Activated CD8-positive, alpha-beta memory T cell treated with anti-CD3 and anti-CD28 coated beads for 48 hours (primary cell): ENCODE measurements around the gene ZNF143.
"Not testable (repeated sequence)": the region's sequence is repeated elsewhere in the genome, so short reads cannot be mapped to it uniquely, and the experiment has no call there.

Experiments
- DNase-seq, 3 experiments: peaks; one replicate each; pipeline ENCODE4 v3.0.0-alpha.2; 2020; ENCODE audit warnings: low read depth in 2 of 3, low spot score in 2 of 3

Gene ZNF143

DNA sequence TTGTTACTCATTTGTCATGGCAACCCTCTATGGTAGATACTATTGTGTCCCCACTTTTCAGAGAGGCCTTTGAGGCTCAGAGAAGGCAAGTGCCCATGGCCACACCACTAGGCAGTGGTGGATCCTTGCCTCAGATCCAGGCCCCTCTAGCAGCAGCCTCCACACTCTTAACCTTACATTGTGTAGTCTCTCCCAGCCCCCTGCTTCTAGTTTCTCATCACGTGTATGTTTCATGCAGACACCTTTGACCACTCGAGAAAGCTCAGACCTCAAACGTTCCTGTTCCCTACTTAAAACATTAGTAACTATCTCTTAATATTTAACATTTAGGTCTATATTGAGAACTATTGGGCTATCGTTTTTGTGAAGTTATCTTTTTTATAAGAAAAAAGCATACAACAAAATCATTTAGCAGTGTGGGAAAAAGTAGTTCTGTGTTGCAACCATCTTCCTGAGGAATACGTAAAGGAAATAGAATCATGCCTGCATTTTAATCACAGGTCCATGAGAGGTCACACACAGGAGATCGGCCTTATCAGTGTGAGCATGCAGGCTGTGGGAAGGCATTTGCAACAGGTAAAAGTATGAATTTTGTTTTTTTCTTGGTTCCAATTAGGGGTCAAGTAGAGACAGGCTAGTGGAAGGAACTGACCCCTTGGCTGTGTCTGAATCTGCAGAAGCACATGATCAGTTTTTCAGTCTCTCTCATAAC, 35.1 kb downstream of the ZNF143 start:
- DNase-seq, result no peak

GRCh38 chr11:9498457-9499078, 37.8 kb downstream of the ZNF143 start:
- no peak for DNase-seq

GRCh38 chr11:9506489-9507276, 45.9 kb downstream of the ZNF143 start:
- peak; percentile 23 to 64 (median 26) for DNase-seq

GRCh38 chr11:9507277-9507580, 46.4 kb downstream of the ZNF143 start:
- no peak for DNase-seq

GRCh38 chr11:9509041-9509440, 48.2 kb downstream of the ZNF143 start:
- no peak for DNase-seq

DNA sequence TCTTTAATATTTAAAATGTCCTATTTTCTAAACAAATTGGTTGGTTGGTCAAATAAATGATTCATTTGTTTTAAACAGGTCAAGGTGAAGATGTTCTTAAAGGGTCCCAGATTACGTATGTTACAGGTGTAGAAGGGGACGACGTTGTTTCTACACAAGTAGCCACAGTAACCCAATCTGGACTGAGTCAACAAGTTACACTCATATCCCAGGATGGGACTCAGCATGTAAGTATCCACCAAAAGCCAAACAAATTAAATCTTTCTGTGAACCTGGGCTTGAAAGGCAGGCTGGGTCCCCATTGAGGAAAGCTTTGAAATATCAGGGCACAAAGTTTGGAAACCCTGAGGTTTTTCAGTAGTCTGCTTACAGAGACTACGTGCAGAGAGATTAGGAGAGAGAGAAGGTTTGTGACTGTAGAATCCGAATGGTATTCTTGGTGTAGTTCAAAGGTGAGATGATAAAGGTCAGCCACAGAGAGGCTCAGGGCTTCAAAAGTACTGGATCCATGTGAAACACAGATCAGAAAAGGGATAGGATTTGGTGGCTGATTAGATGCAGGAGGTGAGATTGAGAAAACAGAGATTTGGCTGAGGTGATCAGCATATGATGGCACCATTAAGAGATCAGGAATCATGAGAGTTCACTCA, 51.7 kb downstream of the ZNF143 start:
- DNase-seq, result no peak

DNA sequence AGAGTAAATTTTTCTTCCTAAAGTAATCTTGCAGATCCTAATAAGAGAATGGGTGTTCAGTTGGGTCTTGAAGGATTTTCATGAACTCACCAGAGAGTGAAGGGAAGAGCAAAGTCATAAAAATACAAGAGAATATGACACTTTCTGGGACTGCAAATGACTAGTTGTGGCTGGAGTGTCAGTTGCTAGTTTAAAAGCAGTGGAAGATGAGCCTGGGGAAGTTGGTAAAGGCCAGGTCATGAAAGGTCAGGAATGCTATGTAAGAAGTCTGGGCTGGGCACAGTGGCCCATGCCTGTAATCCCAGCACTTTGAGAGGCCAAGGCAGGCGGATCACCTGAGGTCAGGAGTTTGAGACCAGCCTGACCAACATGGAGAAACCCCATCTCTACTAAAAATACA, 53.8 kb downstream of the ZNF143 start:
- DNase-seq, result not testable (repeated sequence)

DNA sequence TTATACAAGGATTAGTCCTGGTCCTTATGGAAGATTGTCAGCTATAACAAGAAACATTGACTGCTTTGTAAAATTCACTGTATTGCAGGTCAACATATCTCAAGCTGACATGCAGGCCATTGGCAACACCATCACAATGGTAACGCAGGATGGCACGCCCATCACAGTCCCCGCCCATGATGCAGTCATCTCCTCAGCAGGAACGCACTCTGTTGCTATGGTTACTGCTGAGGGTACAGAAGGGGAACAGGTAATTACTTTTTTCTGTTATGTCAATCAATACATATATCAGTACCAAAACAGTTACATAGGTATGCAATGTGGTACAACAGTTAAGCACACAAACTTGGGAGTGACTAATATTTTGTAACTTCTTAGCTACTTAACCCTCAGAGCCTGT, 55.3 kb downstream of the ZNF143 start:
- no peak for DNase-seq

- DNase-seq, result no peak
These were observed 58.1 kb downstream of the ZNF143 start for GRCh38 chr11:9518835-9519410.

DNA sequence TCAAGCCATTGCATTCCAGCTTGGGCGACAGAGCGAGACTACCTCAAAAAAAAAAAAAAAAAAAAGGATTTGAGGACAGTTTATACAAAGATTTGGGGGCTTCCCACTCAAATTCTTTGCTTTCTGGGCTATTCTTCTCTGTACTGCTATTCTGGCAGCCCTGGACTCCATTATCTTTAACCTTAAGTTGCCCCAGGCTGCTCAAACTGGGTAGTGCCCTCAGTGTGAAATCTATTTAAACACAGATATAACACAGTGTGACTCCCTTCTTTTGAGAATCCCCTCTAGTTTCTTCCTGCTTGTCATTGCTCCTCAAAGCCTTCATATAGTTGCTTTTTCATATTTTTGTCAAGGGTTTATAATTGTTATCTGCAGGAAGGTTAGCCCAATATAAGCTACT, 63.2 kb downstream of the ZNF143 start:
- DNase-seq, result no peak

- no peak for DNase-seq
These were observed 64.3 kb downstream of the ZNF143 start for GRCh38 chr11:9525116-9525515.

GRCh38 chr11:9527481-9528135, 66.8 kb downstream of the ZNF143 start:
- no peak for DNase-seq

DNA sequence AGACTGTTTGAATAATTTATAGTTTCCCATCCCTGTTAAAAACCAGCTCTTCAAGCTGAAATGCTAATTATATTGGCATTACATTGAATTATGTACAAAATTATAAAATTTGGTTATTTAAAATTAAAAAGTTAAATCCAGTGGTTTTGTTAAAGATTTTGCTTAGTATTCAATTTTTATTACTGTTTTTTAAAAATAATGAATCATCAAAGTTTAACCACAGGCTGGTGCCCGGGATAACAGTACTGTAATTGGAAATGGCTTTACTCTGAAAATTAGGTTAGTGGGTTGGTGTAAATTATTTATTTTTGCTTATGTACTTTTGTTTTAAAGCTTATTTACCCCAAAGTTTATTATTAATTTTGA, 67.3 kb downstream of the ZNF143 start:
- no peak for DNase-seq

DNA sequence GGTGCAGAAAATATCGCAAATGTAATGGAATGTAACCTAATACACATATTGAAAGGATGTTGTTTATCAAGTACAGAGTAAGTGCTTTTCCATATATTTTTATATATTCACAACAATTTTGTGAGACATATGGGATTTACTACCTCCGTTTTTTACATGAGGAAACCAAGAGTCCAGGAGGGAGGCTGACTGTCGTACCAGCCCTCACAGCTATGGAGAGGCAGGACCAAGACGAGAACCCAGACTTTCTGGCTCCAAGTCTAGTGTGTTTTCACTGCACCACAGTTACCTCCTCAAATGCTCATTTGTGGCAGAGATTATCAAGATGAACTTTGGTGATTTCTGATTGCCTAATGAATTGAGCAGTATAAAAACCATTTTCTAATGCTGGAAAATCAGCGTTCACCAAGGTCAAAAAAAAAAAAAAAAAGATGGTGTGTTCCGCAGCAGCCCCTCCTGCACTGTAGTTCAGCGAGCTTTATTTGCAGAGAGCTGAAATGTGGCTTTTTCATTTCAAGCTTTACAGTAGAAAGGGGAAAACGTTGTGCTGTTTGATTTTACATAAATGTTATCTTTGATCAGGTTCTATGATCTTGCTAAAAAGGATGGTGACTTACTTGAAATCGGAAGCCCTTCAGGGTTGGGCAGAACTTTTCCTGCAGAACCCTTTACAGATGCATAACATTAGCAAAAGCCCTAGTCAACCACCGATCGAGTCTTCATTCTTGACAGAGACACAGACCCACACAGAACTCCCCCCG, 67.9 kb downstream of the ZNF143 start:
- DNase-seq, result no peak

- no peak for DNase-seq
These were observed 68.5 kb downstream of the ZNF143 start for GRCh38 chr11:9529334-9529650.

GRCh38 chr11:9530020-9530621, 69.3 kb downstream of the ZNF143 start:
- DNase-seq, result no peak

- DNase-seq, result no peak
These were observed 70.3 kb downstream of the ZNF143 start for GRCh38 chr11:9530901-9531625.

GRCh38 chr11:9533058-9533457, 72.2 kb downstream of the ZNF143 start:
- DNase-seq, result no peak

DNA sequence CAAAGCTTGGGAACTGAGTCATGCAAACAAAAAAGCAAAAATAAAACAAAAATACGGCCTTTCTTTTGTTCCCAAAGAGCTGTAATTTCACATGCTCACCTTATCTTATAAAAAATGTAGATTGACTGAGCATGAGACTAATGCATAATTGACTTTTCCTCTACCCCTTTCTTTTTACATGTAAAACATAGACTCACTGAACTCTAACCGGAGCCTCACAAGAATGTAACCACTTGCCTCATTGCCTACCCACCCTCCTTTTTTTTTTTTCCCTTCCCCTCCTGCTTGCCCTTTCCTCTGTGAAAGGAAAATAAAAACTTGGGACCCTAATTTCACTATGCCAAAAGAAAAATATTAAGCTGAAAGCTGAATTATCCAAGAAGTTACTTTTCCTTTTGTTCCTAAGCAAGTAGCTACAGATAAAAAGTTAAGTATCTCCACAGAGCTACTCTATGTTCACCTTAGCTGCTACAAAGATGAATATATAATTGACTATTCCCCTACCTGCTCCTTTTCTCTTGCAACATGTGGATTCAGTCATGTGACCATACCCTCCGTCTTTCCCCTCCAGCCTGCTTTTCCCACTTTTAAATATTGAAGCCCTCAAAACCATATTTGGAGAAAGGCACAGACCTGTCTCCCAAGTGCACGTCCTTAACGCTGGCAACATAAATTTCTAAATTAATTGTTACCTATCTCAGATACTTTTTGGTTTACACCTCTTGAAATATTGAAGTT, 73.1 kb downstream of the ZNF143 start:
- no peak for DNase-seq
